ENCODE results near the gene STOML2.

DNA sequence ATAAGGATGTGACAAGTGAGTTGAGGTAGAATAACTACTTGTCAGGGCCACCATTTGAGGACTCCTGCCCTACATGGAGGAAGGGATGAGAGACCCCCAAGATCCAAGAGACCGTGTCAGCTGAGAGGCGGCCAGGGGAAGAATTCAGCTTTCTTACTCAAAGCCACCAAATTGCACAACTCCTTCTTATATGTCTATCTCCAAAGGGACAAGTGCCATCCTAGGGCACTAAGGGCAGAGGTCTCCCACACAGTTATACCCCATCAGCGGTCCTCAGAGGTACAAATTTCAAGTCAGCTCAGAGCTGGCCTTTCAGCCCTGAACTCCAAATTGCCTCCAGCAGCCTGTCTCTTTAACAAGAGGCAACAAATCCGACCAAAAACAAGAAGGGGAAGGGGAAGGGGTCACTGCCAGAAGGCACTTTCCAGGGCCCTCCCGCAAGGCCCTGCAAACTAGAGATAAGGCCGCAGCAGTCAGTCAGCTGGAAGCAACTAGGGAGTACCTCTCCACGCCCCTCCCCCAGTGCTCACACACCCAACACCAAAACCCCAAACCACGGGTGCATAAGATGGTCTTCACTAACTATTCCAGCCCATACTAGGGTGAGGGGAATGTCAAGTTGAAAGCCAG, 6.1 kb upstream of the STOML2 start:
- TF ChIP-seq CTCF (IDR thresholded peaks at IDR 0.05) = no peak
- TF ChIP-seq ZFX (IDR thresholded peaks at IDR 0.05; ENCODE audit: borderline replicate concordance) = no peak

Data from 22Rv1 (cell line).